Stimulated activated effector memory CD8-positive, alpha-beta T cell treated with anti-CD3 and anti-CD28 coated beads, Interleukin-12 subunit alpha, Interleukin-12 subunit beta, amount 100 ng/mL, for 72 hours (primary cell): Measurements from ENCODE around the gene SERPINB6.
"Not testable (repeated sequence)": the region's sequence is repeated elsewhere in the genome, so short reads cannot be mapped to it uniquely, and the experiment has no call there.

Experiments
- ATAC-seq: fragments of 150-1000 bp; cut with Tn5 transposase; 2 replicates; pipeline ENCODE4 v1.10.0; 2021
- DNase-seq, 2 donors: peaks; one replicate each; pipeline ENCODE4 v3.0.0; 2021 to 2022; ENCODE audit warnings: low spot score in 2 of 2
- H3K27ac Mint-ChIP-seq: one replicate; pipeline ENCODE4 v1.8.0; 2022; ENCODE audit warnings: mild to moderate bottlenecking, mixed read lengths
- H3K36me3 Mint-ChIP-seq: one replicate; pipeline ENCODE4 v1.8.0; 2022; ENCODE audit warnings: mild to moderate bottlenecking, mixed read lengths
- H3K4me1 Mint-ChIP-seq: one replicate; pipeline ENCODE4 v1.8.0; 2022; ENCODE audit warnings: mixed read lengths
- H3K4me3 Mint-ChIP-seq: one replicate; pipeline ENCODE4 v1.8.0; 2022; ENCODE audit warnings: mild to moderate bottlenecking, mixed read lengths
- H3K9me3 Mint-ChIP-seq: one replicate; pipeline ENCODE4 v1.8.0; 2022; ENCODE audit warnings: mixed read lengths

The SERPINB6 gene

DNA sequence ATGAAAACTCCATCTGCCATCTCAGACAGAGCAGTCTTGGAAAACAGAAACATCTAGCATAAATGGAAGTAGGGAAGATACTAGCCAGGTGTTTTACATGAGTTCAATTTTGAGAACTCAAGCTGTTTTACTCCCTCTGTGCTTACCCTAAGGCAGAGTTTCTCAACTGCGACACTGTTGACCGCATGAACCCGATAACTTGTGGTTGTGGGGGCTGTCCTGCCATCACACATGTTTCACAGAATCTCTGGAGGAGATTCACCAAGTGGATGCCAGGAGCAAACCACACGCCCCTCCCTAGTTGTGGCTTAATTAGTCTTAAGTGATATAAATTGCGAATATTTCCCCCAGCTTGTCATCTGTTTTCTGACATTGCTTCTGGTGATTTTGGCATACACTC lies 2.3 kb upstream of the SERPINB6 start:
- no peaks in the 10 kb centered on the region for H3K9me3 Mint-ChIP-seq
- peaks cover 15% of the 10 kb centered on the region for H3K36me3 Mint-ChIP-seq
- no peak overlapping the region for H3K27ac Mint-ChIP-seq
- no peak for ATAC-seq
- H3K4me1 Mint-ChIP-seq, result peaks cover 36% of the 10 kb centered on the region
- H3K4me3 Mint-ChIP-seq, result no peak overlapping the region
- no peak for DNase-seq

DNA sequence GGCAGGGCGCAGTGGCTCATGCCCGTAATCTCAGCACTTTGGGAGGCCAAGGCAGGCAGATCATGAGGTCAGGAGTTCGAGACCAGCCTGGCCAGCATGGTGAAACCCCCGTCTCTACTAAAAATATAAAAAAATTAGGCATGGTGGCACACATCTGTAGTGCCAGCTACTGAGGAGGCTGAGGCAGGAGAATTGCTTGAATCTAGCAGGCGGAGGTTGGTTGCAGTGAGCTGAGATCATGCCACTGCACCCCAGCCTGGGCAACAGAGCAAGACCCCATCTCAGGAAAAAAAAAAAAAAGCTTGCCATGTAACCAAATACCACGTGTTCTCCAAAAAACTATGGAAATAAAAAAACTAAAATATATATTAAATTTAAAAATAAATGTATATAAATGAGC lies 1.8 kb upstream of the SERPINB6 start:
- not testable (repeated sequence) for H3K9me3 Mint-ChIP-seq

DNA sequence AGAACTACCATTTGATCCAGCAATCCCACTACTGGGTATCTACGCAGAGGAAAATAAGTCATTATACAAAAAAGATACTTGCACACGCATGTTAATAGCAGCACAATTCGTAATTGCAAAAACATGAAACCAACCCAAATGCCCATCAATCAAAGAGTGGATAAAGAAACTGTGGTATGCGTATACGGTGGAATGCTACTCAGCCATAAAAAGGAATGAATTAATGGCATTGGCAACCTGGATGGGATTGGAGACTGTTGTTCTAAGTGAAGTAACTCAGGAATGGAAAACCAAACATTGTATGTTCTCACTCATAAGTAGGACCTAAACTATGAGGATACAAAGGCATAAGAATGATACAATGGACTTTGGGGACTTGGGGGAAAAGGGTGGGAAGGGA lies 1.3 kb upstream of the SERPINB6 start:
- H3K9me3 Mint-ChIP-seq, ATAC-seq, DNase-seq, H3K27ac Mint-ChIP-seq: not testable (repeated sequence)
- Mint-ChIP-seq H3K4me1 (peaks cover 44% of the 10 kb centered on the region), H3K36me3 (peaks cover 15% of the 10 kb centered on the region), H3K4me3 (peak overlapping the region; percentile 77)

More for the DNA sequence above, 1.8 kb upstream of the SERPINB6 start:
- not testable (repeated sequence) for DNase-seq, ATAC-seq, H3K27ac Mint-ChIP-seq
- Mint-ChIP-seq H3K4me3 (peak overlapping the region; percentile 77), H3K36me3 (peaks cover 15% of the 10 kb centered on the region), H3K4me1 (peaks cover 39% of the 10 kb centered on the region)

DNA sequence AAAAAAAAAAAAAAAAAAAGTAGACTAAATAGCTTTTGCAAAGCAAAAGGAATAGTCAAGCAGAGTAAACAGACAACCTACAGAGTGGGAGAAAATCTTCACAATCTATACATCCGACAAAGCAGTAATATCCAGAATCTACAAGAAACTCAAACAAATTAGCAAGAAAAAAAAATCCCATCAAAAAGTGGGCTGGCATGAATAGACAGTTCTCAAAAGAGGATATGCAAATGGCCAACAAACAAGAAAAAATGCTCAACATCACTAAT lies 786 bp upstream of the SERPINB6 start:
- Mint-ChIP-seq H3K4me3 (peak overlapping the region; percentile 77), H3K27ac (peak overlapping the region; percentile 91), H3K4me1 (peaks cover 41% of the 10 kb centered on the region), H3K36me3 (peaks cover 15% of the 10 kb centered on the region)
- not testable (repeated sequence) for H3K9me3 Mint-ChIP-seq, DNase-seq, ATAC-seq

DNA sequence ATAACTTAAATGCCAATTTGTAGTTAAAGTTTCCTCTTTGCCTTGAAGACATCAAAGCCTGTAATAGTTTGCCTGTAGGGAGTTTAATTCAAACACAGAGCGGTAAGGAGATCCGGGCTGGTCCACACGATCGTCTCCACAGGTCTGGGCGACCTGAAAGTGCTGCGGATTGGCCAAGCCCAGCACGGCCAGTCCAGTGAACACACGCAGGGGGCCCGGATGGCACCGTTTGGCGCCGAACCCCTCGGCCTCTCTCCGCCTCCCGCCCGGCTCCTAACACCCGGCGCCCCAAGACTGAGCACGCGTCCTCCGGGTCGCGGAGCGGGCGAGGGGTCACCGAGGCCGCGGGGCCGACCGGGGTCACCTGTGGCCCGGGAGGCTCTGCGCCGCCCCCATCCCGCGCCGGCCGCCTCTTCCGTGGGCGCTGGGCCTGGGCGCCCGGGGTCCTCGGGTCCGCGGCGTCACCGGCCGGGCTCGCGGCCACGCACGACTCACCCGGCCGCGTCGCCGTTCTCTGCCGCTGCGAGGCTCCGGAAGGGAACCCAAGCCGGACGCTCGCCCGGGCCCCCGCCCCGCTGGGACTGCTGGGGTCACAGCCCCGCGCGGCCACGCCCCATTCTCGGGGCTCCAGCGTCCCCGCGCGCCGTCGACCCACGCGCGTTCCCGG lies 481 bp downstream of the SERPINB6 start:
- no peaks in the 10 kb centered on the region for H3K9me3 Mint-ChIP-seq
- H3K4me1 Mint-ChIP-seq, result peaks cover 36% of the 10 kb centered on the region
- peaks cover 15% of the 10 kb centered on the region for H3K36me3 Mint-ChIP-seq
- H3K4me3 Mint-ChIP-seq, result peak overlapping the region; percentile 77
- DNase-seq (peak; percentile 43 to 82), ATAC-seq (peak; percentile 84)
- H3K27ac Mint-ChIP-seq, result peak overlapping the region; percentile 91

DNA sequence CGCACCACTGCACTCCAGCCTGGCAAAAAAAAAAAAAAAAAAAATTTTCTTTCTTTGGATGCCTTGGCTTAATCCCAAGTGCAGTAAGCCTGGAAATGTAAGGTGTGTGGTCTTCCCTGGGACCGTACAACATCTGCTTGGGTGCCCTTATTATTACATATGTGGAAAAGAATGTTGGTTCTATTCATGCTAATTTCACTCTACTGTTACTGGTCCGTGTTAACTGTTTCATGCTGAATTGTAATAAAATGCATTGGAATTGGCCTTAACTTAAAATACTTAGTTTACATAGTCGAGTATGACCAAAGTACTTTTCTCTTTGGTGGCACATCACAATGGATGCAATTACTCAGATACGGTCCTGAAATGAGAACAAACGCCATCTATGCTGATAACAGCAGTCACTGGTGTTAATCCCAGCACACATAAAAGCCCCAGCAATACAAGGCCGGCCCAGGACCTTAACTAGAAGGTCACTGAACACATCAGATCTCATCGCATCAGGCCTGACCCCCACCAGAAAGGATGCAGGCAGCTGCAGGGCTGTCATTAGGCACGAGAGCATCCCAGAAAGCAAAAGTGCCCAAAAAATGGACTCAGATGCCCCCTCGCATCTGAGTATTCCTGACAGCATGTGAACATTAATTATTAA lies 1.2 kb downstream of the SERPINB6 start:
- no peak for DNase-seq
- Mint-ChIP-seq H3K27ac (peak overlapping the region; percentile 91), H3K36me3 (peaks cover 15% of the 10 kb centered on the region)

DNA sequence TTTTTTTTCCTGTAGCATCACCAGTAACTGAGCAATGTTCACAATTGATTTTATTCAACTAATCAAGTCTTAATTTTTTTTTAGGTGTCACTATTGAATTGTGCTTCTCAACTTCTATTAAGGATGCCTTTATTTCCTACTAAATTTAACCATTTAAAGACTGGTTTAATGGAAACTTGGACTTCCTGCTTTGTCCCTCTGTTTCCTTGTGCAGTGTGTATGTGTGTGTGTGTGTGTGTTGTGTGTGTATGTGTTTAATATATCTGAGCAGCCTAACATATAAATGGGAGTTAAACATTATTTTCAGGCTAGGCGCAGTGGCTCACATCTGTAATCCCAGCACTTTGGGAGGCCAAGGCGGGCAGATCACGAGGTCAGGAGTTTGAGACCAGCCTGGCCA lies 1.8 kb downstream of the SERPINB6 start:
- H3K9me3 Mint-ChIP-seq, result no peaks in the 10 kb centered on the region
- no peak overlapping the region for H3K27ac Mint-ChIP-seq
- H3K4me3 Mint-ChIP-seq, result peak overlapping the region; percentile 77
- ATAC-seq (no peak), DNase-seq (no peak)
- peaks cover 34% of the 10 kb centered on the region for H3K4me1 Mint-ChIP-seq
- peaks cover 15% of the 10 kb centered on the region for H3K36me3 Mint-ChIP-seq

More for the DNA sequence above, 1.2 kb downstream of the SERPINB6 start:
- Mint-ChIP-seq H3K4me3 (peak overlapping the region; percentile 77), H3K9me3 (no peaks in the 10 kb centered on the region), H3K4me1 (peaks cover 36% of the 10 kb centered on the region)
- peak; percentile 38 for ATAC-seq

DNA sequence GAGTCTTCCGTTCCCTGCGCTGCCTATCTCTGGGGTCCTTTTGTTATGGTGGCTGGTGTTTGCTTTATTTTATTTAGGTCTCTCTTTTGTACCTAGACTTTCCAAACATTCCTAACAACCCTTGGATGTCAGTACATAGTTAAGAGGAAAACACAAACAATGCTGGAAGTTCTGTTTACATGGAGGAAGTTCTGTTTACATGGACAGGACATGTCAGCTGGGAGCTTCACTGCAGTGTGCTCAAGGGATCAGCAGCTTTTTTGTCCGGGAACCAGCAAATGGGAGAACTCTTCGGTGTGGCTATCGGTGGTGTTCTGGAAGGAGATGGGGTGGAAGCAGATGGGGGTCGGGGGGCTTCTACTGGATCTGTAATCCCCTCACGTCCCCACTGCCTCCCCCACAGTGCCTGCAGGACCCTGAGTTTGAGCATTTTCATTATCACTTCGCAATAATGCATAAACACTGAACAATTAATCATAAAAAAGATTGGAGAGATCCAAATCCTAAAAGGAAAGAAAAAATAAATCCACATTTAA lies 2.7 kb downstream of the SERPINB6 start:
- Mint-ChIP-seq H3K4me1 (peaks cover 30% of the 10 kb centered on the region), H3K36me3 (peaks cover 15% of the 10 kb centered on the region), H3K9me3 (no peaks in the 10 kb centered on the region), H3K4me3 (no peak overlapping the region), H3K27ac (no peak overlapping the region)
- ATAC-seq, result no peak
- no peak for DNase-seq

DNA sequence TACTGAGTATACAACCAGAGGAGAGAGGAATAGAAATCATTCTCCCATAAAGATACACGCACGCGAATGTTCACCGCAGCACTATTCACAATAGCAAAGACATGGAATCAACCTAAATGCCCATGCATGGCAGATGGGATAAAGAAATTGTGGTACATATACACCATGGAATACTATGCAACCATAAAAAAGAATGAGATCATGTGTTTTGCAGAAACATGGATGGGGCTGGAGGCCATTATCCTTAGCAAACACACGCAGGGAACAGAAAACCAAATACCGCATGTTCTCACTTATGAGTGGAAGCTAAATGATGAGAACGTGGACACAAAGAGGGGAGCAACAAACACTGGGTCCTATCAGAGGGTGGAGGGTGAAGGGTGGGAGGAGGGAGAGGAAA lies 3.4 kb downstream of the SERPINB6 start:
- Mint-ChIP-seq H3K4me3 (no peak overlapping the region), H3K36me3 (peaks cover 15% of the 10 kb centered on the region), H3K4me1 (peaks cover 30% of the 10 kb centered on the region), H3K9me3 (no peaks in the 10 kb centered on the region), H3K27ac (no peak overlapping the region)
- DNase-seq, result no peak
- no peak for ATAC-seq

DNA sequence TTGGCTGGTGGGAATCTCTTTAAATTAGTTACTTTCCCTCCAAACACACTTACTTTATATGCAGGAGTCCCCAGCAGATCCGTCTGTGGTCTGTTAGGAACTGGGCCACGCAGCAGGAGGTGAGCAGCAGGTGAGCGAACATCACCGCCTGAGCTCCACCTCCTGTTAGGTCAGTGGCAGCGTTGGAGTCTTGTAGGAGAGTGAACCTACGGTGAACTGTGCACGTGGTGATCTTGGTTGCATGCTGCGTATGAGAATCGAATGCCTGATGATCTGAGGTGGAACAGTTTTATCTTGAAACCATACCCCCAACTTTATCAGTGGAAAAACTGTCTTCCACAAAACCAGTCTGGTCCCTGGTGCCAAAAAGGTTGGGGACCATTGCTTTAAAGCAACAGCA lies 5.0 kb downstream of the SERPINB6 start:
- peaks cover 29% of the 10 kb centered on the region for H3K4me1 Mint-ChIP-seq
- no peak for ATAC-seq
- no peak overlapping the region for H3K4me3 Mint-ChIP-seq
- peaks cover 10% of the 10 kb centered on the region for H3K36me3 Mint-ChIP-seq
- no peaks in the 10 kb centered on the region for H3K9me3 Mint-ChIP-seq
- no peak overlapping the region for H3K27ac Mint-ChIP-seq
- no peak for DNase-seq

DNA sequence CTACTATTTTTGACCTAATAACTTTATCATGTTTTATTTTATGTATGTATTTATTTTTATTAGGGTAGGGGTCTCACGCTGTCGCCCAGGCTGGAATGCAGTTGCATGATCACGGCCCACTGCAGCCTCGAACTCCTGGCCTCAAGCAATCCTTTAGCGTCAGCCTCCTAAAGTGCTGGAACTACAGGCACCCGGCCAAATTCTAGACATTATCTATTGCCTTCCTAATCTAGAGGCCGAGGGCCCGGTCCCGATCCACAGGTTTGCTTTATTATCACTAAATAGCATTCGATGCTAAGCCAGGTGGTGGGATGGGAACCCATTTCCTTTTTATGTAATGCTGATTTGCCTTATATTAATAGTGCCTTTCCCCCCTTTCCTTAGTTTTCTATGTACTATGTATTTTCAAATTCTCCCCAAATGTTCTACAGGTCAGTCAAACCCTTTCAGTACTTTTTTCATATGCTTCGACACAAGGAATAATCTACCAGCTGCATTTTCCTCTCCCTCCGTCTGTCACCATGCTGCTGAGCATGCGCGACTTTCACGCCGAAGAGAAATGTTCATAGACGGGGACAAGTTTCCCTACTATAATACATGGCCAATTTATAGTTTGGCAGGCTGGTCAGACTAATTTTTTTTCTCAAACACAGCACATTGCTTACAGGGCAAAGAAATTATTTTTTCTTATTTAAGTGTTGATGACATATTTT lies 6.4 kb downstream of the SERPINB6 start:
- peaks cover 24% of the 10 kb centered on the region for H3K4me1 Mint-ChIP-seq
- ATAC-seq (no peak), DNase-seq (no peak)
- H3K9me3 Mint-ChIP-seq, result no peaks in the 10 kb centered on the region
- H3K4me3 Mint-ChIP-seq, result no peak overlapping the region
- peaks cover under 1% of the 10 kb centered on the region for H3K36me3 Mint-ChIP-seq
- H3K27ac Mint-ChIP-seq, result no peak overlapping the region

DNA sequence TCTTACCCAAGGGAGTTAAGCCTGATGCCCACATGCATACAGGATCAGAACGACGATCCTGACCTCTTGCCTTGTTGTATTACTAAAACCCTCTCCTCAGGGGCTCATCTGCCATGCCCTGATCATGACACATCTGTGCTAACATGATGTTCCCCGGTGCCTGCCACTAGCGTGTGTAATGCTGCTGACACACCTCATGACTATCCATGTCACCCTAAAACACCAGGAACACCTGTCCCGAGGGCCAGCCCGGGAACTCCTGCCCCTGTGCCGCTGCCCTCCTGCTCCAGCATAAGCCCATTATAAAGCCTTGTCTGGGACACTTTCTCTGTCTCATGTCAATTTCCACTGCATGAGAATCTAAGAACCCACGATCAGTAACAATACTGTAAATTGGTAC lies 7.6 kb downstream of the SERPINB6 start:
- Mint-ChIP-seq H3K27ac (no peak overlapping the region), H3K36me3 (no peaks in the 10 kb centered on the region), H3K4me1 (peaks cover 21% of the 10 kb centered on the region), H3K9me3 (no peaks in the 10 kb centered on the region), H3K4me3 (no peak overlapping the region)
- DNase-seq (no peak), ATAC-seq (no peak)

DNA sequence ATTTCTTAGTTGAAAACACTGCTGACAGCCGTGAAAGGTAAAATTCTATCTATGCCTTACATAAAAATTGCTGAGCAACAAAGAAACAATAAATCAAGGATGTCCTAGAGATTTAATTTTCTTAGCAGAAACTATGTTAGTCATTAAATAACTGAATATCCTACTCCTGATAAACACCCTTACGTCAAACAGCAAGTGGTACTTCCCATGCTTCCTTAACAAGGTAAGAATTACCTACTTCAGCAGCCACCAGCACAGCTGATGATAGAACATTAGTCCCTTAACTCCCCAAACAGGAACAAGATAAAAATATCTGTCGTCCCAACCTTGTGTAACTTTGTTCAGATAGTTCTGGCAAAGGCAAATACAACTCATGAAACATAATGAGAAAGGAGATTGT lies 8.7 kb downstream of the SERPINB6 start:
- no peak for DNase-seq
- Mint-ChIP-seq H3K27ac (no peak overlapping the region), H3K36me3 (no peaks in the 10 kb centered on the region), H3K4me1 (peaks cover 12% of the 10 kb centered on the region), H3K9me3 (no peaks in the 10 kb centered on the region), H3K4me3 (no peak overlapping the region)
- ATAC-seq, result no peak

DNA sequence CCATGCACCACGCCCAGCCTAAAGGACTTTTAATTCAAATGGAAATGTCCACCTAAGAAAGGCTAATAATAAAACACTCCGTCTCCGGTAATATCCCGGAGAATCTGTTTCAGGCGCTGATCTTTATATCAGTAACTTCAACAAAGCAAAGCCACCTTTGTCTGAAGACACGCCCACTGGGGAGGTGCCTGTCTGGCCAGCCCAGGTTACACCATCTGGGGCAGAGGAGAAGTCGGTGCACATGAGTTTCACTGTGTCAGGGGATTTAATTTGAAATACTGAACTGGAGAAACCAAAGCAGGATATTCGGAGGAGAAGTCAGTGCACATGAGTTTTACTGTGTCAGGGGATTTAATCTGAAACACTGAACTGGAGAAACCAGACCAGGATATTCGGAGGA lies 9.4 kb downstream of the SERPINB6 start:
- no peaks in the 10 kb centered on the region for H3K9me3 Mint-ChIP-seq
- H3K4me3 Mint-ChIP-seq, result no peak overlapping the region
- no peaks in the 10 kb centered on the region for H3K36me3 Mint-ChIP-seq
- H3K27ac Mint-ChIP-seq, result no peak overlapping the region
- DNase-seq (no peak), ATAC-seq (no peak)
- H3K4me1 Mint-ChIP-seq, result peaks cover 11% of the 10 kb centered on the region

DNA sequence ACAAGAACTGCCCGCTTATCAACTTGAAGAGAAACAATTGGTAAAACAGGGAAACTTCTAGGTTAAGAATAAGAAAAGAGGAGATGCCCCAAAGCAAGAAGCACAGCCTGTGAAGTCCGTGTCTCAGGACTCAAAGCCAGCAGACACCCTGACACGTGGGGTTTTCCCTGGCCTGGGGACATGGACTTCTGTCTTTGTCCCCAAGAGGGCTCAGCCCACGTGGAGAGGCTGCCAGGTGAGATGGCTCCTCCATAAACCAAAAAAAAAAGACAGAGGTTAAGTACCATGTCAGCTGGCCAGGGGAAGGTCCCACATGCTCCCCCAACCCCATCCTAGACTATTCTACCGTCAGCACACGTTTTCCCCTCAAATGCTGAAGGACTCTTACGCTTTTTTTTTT lies 9.9 kb downstream of the SERPINB6 start:
- Mint-ChIP-seq H3K4me1 (peaks cover 11% of the 10 kb centered on the region), H3K27ac (no peak overlapping the region), H3K36me3 (no peaks in the 10 kb centered on the region), H3K9me3 (no peaks in the 10 kb centered on the region), H3K4me3 (no peak overlapping the region)
- DNase-seq, result no peak
- no peak for ATAC-seq

DNA sequence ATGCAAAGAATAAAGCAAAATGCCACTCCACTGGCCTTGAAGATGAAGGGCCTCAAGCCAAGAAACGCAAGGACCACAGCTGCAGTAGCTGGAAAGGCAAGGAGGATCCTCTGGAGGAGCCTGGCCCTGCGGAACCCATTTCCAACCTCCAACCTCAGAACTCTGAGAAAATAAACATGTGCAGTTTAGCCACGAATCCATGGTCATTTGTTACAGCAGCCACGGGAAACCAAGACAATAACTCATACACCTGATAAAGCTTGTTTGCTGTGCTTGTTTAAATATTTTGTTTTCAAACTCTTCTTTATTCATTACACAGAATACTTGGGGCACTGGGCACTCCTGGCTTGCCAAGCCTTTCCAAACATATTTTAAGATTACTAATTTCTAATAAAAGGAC lies 10.4 kb downstream of the SERPINB6 start:
- no peak for DNase-seq
- Mint-ChIP-seq H3K9me3 (no peaks in the 10 kb centered on the region), H3K36me3 (no peaks in the 10 kb centered on the region), H3K27ac (no peak overlapping the region), H3K4me3 (no peak overlapping the region), H3K4me1 (peaks cover 7% of the 10 kb centered on the region)
- no peak for ATAC-seq
